ENCODE results near the gene BRD3OS. TPM values are rescaled to one million over a fixed set of nuclear protein-coding genes. Genes with fewer than 3 reads are reported as not detected.
A peak's percentile ranks its signal among the peaks of the same experiment; 100 is the strongest.

The BRD3OS gene
- total and polyA plus RNA-seq, 2 of the 13 experiments (the other 11 are each of a cell fraction or from before 2014, with no cell fraction given), result 4.9 to 5.7 TPM

DNA sequence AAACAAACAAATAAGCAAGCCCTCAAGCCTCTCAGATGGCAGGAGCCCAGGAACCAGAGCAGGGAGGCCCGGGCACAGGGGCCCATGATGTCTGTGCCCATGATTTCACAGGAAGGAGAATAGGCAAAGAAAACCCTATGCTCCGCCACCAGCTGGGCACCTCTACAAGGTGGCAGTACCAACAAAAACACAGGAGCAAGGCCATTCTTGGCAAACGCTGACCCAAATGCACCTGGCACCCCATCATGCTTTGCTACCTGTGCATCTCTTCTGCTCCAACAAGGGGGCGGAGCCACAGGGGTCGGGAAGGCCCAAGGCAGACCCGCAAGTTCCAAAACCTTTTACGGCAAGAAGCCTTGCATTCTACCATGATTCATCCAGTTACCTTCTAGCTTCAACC lies 39.4 kb downstream of the BRD3OS start (continued):
- TF ChIP-seq, protein P1, sequence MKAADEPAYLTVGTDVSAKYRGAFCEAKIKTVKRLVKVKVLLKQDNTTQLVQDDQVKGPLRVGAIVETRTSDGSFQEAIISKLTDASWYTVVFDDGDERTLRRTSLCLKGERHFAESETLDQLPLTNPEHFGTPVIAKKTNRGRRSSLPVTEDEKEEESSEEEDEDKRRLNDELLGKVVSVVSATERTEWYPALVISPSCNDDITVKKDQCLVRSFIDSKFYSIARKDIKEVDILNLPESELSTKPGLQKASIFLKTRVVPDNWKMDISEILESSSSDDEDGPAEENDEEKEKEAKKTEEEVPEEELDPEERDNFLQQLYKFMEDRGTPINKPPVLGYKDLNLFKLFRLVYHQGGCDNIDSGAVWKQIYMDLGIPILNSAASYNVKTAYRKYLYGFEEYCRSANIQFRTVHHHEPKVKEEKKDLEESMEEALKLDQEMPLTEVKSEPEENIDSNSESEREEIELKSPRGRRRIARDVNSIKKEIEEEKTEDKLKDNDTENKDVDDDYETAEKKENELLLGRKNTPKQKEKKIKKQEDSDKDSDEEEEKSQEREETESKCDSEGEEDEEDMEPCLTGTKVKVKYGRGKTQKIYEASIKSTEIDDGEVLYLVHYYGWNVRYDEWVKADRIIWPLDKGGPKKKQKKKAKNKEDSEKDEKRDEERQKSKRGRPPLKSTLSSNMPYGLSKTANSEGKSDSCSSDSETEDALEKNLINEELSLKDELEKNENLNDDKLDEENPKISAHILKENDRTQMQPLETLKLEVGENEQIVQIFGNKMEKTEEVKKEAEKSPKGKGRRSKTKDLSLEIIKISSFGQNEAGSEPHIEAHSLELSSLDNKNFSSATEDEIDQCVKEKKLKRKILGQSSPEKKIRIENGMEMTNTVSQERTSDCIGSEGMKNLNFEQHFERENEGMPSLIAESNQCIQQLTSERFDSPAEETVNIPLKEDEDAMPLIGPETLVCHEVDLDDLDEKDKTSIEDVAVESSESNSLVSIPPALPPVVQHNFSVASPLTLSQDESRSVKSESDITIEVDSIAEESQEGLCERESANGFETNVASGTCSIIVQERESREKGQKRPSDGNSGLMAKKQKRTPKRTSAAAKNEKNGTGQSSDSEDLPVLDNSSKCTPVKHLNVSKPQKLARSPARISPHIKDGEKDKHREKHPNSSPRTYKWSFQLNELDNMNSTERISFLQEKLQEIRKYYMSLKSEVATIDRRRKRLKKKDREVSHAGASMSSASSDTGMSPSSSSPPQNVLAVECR (CRISPR knock-in tag; IDR thresholded peaks at IDR 0.05; ENCODE audit: borderline replicate concordance), result 0 out of 2 replicates have a peak, but pooled peaks have one; percentile 24
- no peak for TF ChIP-seq NFYB (CRISPR knock-in tag; IDR thresholded peaks at IDR 0.05)

DNA sequence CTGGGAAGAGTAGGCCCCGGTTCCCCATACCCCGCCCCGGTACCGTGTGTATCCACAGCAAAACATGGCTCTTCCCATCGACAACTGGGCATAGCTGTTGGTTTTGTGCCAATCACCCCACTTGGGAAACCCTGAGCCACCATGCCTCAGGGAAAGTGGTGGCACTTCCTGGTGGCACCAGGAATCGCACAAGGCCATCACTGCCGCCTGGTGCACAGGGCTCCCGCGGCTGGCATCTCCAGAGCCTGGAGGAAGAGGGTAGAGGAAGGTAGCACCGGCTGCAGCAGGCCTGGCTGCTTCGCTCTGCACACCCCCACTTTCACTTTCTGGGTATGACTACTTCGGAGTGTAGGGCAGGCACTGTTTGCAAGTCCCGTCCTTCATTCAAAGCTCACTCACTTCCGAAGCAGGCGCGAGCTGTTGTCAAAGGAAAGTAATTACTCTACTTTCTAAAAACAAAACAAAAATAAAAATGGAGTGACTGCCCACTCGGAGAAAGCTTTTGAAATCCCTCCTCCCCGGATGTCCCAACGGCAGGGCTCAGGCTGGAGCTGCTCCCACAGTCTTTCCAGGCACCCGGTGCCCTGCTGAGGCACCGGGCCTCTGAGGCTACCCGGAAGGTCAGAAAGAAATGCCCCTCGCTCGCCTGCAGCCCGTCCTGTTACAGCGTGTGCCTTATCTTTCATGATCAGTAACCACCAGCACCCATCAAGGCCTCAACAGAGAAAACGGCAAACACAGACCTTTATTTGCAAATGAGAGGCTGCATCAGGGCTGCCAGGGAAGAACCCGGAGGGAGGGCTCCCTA lies 40.5 kb downstream of the BRD3OS start:
- ChIA-PET CTCF (ENCODE audit: low intra/inter-chr PET ratio, low total read pairs) (no interaction called here), POLR2A (interaction anchor here (1.2 to 1.5 kb wide), 2 partner anchors 41 to 276 kb away, joined by 3 to 4 read pairs; partner anchors contain the start of gene BRD3OS)
- TSS peak; percentile 73 for BruUV-seq (replicated peaks)
- H2AFZ ChIP-seq (ENCODE audit: low read length), result no peak overlapping the region
- peaks cover 8 to 18% of the 10 kb centered on the region in 2 experiments; a peak in 4 of 5 replicates for H3K27me3 ChIP-seq (ENCODE audit: control insufficient read depth in 1 of 2, insufficient read depth in 2 of 2, low read length in 2 of 2)
- H3K27ac ChIP-seq (ENCODE audit: extremely low read length, insufficient read depth, low read length), result peak overlapping the region; percentile 81
- no peaks in the 10 kb centered on the region; a peak in 1 of 5 replicates for H3K36me3 ChIP-seq (replicated peaks in 1 of 2; ENCODE audit: control insufficient read depth in 1 of 2, insufficient read depth in 2 of 2, low read length in 2 of 2)
- peak overlapping the region; percentile 90 for H3K9ac ChIP-seq (ENCODE audit: insufficient read depth, low read depth, low read length)
- peaks cover 62% of the 10 kb centered on the region for H3K4me1 ChIP-seq (ENCODE audit: insufficient read depth, low read length)
- intact Hi-C loops (cut with micrococcal nuclease; ENCODE audit: unreplicated experiment), result loop anchor here (5.0 kb wide), 1 partner anchor 39 kb away; the partner anchor contains the start of gene BRD3OS
- H3K4me3 ChIP-seq (replicated peaks in 1 of 3; ENCODE audit: insufficient read depth in 1 of 3, low read depth in 2 of 3, low read length in 3 of 3), result peak overlapping the region; percentile 81 to 97 (median 82)
- H3K79me2 ChIP-seq (ENCODE audit: insufficient read depth, low read length), result peaks cover 63% of the 10 kb centered on the region
- ATAC-seq (peak; percentile 62), FAIRE-seq (peak; percentile 60), DNase-seq (ENCODE audit: low spot score) (peak; percentile 81)
- in situ Hi-C loops (cut with HindIII; ENCODE audit: extremely low pct_ligation_motif_present, low pct_unique_long_range_greater_than_20kb), result loop anchor here (10.0 kb wide), 1 partner anchor 269 kb away; no protein-coding TSS in a partner anchor
- H3K4me2 ChIP-seq (ENCODE audit: low read depth, low read length), result peak overlapping the region; percentile 86
- WGBS (ENCODE audit: low lambda C conversion rate), result 27% methylated on average over 28 of the region's 28 CpGs
- peaks cover 40% of the 10 kb centered on the region for H4K20me1 ChIP-seq (ENCODE audit: insufficient read depth, low read length)
- H3K9me3 ChIP-seq (ENCODE audit: low read length), result no peaks in the 10 kb centered on the region
- TF ChIP-seq KMT2B (CRISPR knock-in tag; IDR thresholded peaks at IDR 0.05) (no peak), ZNF225 (CRISPR knock-in tag; IDR thresholded peaks at IDR 0.05) (no peak), ADNP (CRISPR knock-in tag; IDR thresholded peaks at IDR 0.05) (no peak), ZNF138 (CRISPR knock-in tag; IDR thresholded peaks at IDR 0.05; ENCODE audit: low read depth) (no peak), ETV5 (CRISPR knock-in tag; IDR thresholded peaks at IDR 0.05; ENCODE audit: borderline replicate concordance) (peak; percentile 58; the same call in 1 of the 2 replicates), HIVEP1 (CRISPR knock-in tag; IDR thresholded peaks at IDR 0.05) (no peak), ZNF20 (CRISPR knock-in tag; IDR thresholded peaks at IDR 0.05) (no peak), MXI1 (IDR thresholded peaks at IDR 0.05; ENCODE audit: borderline replicate concordance, low read depth, low read length) (peak; percentile 56; the same call in 1 of the 3 replicates), PRPF4 (IDR thresholded peaks at IDR 0.05; ENCODE audit: low read depth, low read length, poor library complexity, severe bottlenecking) (no peak), GTF3A (CRISPR knock-in tag; conservative IDR thresholded peaks at IDR 0.05) (no peak), EED (CRISPR knock-in tag; IDR thresholded peaks at IDR 0.05) (no peak), ZBTB38 (CRISPR knock-in tag; IDR thresholded peaks at IDR 0.05) (peak; percentile 39; the same call in 1 of the 2 replicates), MTA3 (CRISPR knock-in tag; IDR thresholded peaks at IDR 0.05) (no peak)
- TF ChIP-seq, protein P2, sequence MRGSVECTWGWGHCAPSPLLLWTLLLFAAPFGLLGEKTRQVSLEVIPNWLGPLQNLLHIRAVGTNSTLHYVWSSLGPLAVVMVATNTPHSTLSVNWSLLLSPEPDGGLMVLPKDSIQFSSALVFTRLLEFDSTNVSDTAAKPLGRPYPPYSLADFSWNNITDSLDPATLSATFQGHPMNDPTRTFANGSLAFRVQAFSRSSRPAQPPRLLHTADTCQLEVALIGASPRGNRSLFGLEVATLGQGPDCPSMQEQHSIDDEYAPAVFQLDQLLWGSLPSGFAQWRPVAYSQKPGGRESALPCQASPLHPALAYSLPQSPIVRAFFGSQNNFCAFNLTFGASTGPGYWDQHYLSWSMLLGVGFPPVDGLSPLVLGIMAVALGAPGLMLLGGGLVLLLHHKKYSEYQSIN (CRISPR knock-in tag; IDR thresholded peaks at IDR 0.05; ENCODE audit: borderline replicate concordance), result no peak
- TF ChIP-seq, protein P3, sequence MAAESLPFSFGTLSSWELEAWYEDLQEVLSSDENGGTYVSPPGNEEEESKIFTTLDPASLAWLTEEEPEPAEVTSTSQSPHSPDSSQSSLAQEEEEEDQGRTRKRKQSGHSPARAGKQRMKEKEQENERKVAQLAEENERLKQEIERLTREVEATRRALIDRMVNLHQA (CRISPR knock-in tag; IDR thresholded peaks at IDR 0.05), result no peak
